ENCODE data around the gene ATP5MC2.

DNA sequence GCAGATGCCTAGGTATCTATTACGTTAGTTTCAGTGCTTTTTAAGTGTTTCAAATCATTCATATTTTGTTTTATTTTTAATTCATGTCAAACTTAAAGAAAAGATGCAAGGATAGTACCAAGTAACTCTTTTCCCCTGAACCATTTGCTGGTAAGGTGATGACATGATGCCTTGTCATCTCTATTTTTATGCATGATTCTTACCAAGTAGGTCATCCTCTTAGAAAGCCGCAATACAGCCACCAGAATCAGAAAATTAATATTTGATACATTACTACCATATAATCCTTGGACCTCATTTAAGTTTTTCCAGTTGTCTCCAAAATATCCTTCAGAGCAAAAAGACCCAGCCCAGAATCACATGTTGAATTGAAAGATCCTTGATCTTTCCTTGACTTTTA is 22.3 kb downstream of the ATP5MC2 start:
- TF ChIP-seq, protein P1, sequence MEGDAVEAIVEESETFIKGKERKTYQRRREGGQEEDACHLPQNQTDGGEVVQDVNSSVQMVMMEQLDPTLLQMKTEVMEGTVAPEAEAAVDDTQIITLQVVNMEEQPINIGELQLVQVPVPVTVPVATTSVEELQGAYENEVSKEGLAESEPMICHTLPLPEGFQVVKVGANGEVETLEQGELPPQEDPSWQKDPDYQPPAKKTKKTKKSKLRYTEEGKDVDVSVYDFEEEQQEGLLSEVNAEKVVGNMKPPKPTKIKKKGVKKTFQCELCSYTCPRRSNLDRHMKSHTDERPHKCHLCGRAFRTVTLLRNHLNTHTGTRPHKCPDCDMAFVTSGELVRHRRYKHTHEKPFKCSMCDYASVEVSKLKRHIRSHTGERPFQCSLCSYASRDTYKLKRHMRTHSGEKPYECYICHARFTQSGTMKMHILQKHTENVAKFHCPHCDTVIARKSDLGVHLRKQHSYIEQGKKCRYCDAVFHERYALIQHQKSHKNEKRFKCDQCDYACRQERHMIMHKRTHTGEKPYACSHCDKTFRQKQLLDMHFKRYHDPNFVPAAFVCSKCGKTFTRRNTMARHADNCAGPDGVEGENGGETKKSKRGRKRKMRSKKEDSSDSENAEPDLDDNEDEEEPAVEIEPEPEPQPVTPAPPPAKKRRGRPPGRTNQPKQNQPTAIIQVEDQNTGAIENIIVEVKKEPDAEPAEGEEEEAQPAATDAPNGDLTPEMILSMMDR (IDR thresholded peaks at IDR 0.05; ENCODE audit: insufficient read depth, low read length, poor library complexity, severe bottlenecking) = no peak
- TF ChIP-seq EZH2phosphoT487 (conservative IDR thresholded peaks at IDR 0.05; ENCODE audit: low read length) = no peak

Data from SU-DHL-6 (cell line).